Neural cell (in vitro differentiated cells): Measurements from ENCODE around the gene CRIM1. TPM values are rescaled to one million over a fixed set of nuclear protein-coding genes. Genes with fewer than 3 reads are reported as not detected.

Experiments
- H2AFZ ChIP-seq: fragments of 200-600, 300-800 bp; sonication (generic), shearing (Covaris generic); 2 replicates; pipeline ENCODE4 v1.6.0; 2014; ENCODE audit warnings: low read depth, mild to moderate bottlenecking, antibody characterized with exemption, low read length, moderate library complexity
- H3F3A ChIP-seq: fragments of 200-600 bp; shearing (Covaris generic); 2 replicates; pipeline ENCODE4 v1.6.1; 2016; ENCODE audit warnings: mild to moderate bottlenecking, moderate library complexity, mixed read lengths, antibody characterized with exemption, low read length; ENCODE audit not compliant: insufficient read depth, poor library complexity, severe bottlenecking
- H3K27ac ChIP-seq: fragments of 200-600, 300-800 bp; sonication (generic), shearing (Covaris generic); 2 replicates; pipeline ENCODE4 v1.5.1; 2014; ENCODE audit warnings: mild to moderate bottlenecking, low read length, moderate library complexity
- H3K27me3 ChIP-seq: fragments of 300-800, 200-600 bp; sonication (generic), shearing (Covaris generic); 2 replicates; pipeline ENCODE4 v1.6.0; 2014; ENCODE audit warnings: mild to moderate bottlenecking, low read depth, low read length, moderate library complexity; ENCODE audit not compliant: insufficient read depth
- H3K36me3 ChIP-seq: fragments of 300-800, 200-600 bp; sonication (generic), shearing (Covaris generic); 2 replicates; pipeline ENCODE4 v1.5.1; 2014; ENCODE audit warnings: mild to moderate bottlenecking, antibody characterized with exemption, low read length, moderate library complexity; ENCODE audit not compliant: insufficient read depth
- H3K4me2 ChIP-seq: fragments of 300-800, 200-600 bp; sonication (generic), shearing (Covaris generic); 2 replicates; pipeline ENCODE4 v1.6.0; 2014; ENCODE audit warnings: mild to moderate bottlenecking, low read length
- H3K4me3 ChIP-seq: fragments of 300-800, 200-600 bp; sonication (generic), shearing (Covaris generic); 2 replicates; pipeline ENCODE4 v1.5.1; 2014; ENCODE audit warnings: mild to moderate bottlenecking, low read length, moderate library complexity
- H3K79me2 ChIP-seq: fragments of 200-600 bp; shearing (Covaris generic); replicated peaks from 2 replicates; pipeline ENCODE4 v1.6.0; 2014; ENCODE audit warnings: mild to moderate bottlenecking, low read length, moderate library complexity; ENCODE audit not compliant: insufficient read depth
- H3K9ac ChIP-seq: fragments of 300-800, 200-600 bp; sonication (generic), shearing (Covaris generic); 2 replicates; pipeline ENCODE4 v1.6.1; 2016; ENCODE audit warnings: mild to moderate bottlenecking, low read length, mixed read lengths
- H3K9me2 ChIP-seq: fragments of 200-600 bp; shearing (Covaris generic); 2 replicates; pipeline ENCODE4 v1.6.1; 2016; ENCODE audit warnings: mild to moderate bottlenecking, low read length, mixed read lengths; ENCODE audit not compliant: insufficient read depth
- H3K9me3 ChIP-seq: fragments of 200-600, 300-800 bp; sonication (generic), shearing (Covaris generic); 2 replicates; pipeline ENCODE4 v1.6.1; 2016; ENCODE audit warnings: mild to moderate bottlenecking, mixed run types, low read length, moderate library complexity, mixed read lengths
- H4K20me1 ChIP-seq: fragments of 200-600 bp; shearing (Covaris generic); 2 replicates; pipeline ENCODE4 v1.6.1; 2016; ENCODE audit warnings: mild to moderate bottlenecking, mixed run types; ENCODE audit not compliant: insufficient read depth
- CTCF ChIP-seq: fragments of 450-650 bp; IDR thresholded peaks from 2 replicates; pipeline ENCODE4 v1.5.1; 2014; ENCODE audit warnings: antibody characterized with exemption, mild to moderate bottlenecking, moderate library complexity; ENCODE audit not compliant: poor library complexity, severe bottlenecking
- EP300 ChIP-seq: fragments of 450-650 bp; conservative IDR thresholded peaks from 2 replicates; pipeline ENCODE4 v1.6.1; 2014; ENCODE audit warnings: antibody characterized with exemption, mild to moderate bottlenecking, moderate library complexity; ENCODE audit not compliant: poor library complexity, severe bottlenecking
- EZH2 ChIP-seq: fragments of 200-600, 300-800 bp; shearing (Covaris generic), sonication (generic); IDR thresholded peaks from 2 replicates; pipeline ENCODE4 v1.6.1; 2014; ENCODE audit warnings: antibody characterized with exemption, low read length, borderline replicate concordance, mild to moderate bottlenecking; ENCODE audit not compliant: insufficient read depth, poor library complexity, severe bottlenecking
- MXI1 ChIP-seq: fragments of 450-650 bp; conservative IDR thresholded peaks from 2 replicates; pipeline ENCODE4 v1.6.1; 2014; ENCODE audit warnings: antibody characterized with exemption, mild to moderate bottlenecking; ENCODE audit not compliant: poor library complexity, severe bottlenecking
- POLR2AphosphoS5 ChIP-seq: IDR thresholded peaks from 2 replicates; pipeline ENCODE4 v1.6.1; 2012
- RAD21 ChIP-seq: fragments of 450-650 bp; conservative IDR thresholded peaks from 2 replicates; pipeline ENCODE4 v1.6.1; 2014; ENCODE audit warnings: antibody characterized with exemption, mild to moderate bottlenecking, moderate library complexity
- REST ChIP-seq: IDR thresholded peaks from 2 replicates; pipeline ENCODE4 v1.6.1; 2012; ENCODE audit warnings: borderline replicate concordance
- SMC3 ChIP-seq: fragments of 450-650 bp; conservative IDR thresholded peaks from 2 replicates; pipeline ENCODE4 v1.6.1; 2014; ENCODE audit warnings: antibody characterized with exemption, mild to moderate bottlenecking, moderate library complexity; ENCODE audit not compliant: poor library complexity
- TAF1 ChIP-seq: IDR thresholded peaks from 2 replicates; pipeline ENCODE4 v1.6.1; 2012; ENCODE audit warnings: low read depth
- polyA plus RNA-seq: library from polyadenylated mRNA; depleted of rRNA; stranded (reverse); fragments of >200 nt; gene quantifications from 2 replicates; pipeline ENCODE4 v1.2.3, GENCODE V29; 2014

The CRIM1 gene
- polyA plus RNA-seq, 1 donor from 2014 or later: 6.7 TPM

GRCh38 chr2:36336321-36336720 lies 19.3 kb upstream of the CRIM1 start:
- Histone ChIP-seq H4K20me1 (no peaks in the 10 kb centered on the region), H3F3A (no peaks in the 10 kb centered on the region), H3K36me3 (no peaks in the 10 kb centered on the region), H3K27ac (no peak overlapping the region), H3K4me3 (no peak overlapping the region), H3K9ac (no peak overlapping the region), H3K9me2 (no peaks in the 10 kb centered on the region), H2AFZ (no peak overlapping the region), H3K79me2 (no peaks in the 10 kb centered on the region), H3K9me3 (no peaks in the 10 kb centered on the region), H3K4me2 (no peak overlapping the region), H3K27me3 (no peaks in the 10 kb centered on the region)
- TF ChIP-seq EP300: no peak

- Histone ChIP-seq H3K27me3 (no peaks in the 10 kb centered on the region), H3K9me2 (no peaks in the 10 kb centered on the region), H3K79me2 (no peaks in the 10 kb centered on the region), H4K20me1 (no peaks in the 10 kb centered on the region), H3K36me3 (no peaks in the 10 kb centered on the region), H3K9me3 (no peaks in the 10 kb centered on the region), H3K27ac (no peak overlapping the region), H2AFZ (no peak overlapping the region), H3K9ac (no peak overlapping the region), H3K4me3 (no peak overlapping the region), H3K4me2 (no peak overlapping the region), H3F3A (no peaks in the 10 kb centered on the region)
- no peak for TF ChIP-seq REST
- TF ChIP-seq SMC3: no peak
- TF ChIP-seq CTCF: no peak
- TF ChIP-seq POLR2AphosphoS5: no peak
- TF ChIP-seq EP300: no peak
- no peak for TF ChIP-seq EZH2
- TF ChIP-seq MXI1: no peak
- TF ChIP-seq TAF1: no peak
- TF ChIP-seq RAD21: no peak
Measured at GRCh38 chr2:36337354-36337753, 18.2 kb upstream of the CRIM1 start.

- Histone ChIP-seq H3K27ac (no peak overlapping the region), H3K36me3 (no peaks in the 10 kb centered on the region), H3K4me2 (no peak overlapping the region), H3K4me3 (no peak overlapping the region), H4K20me1 (no peaks in the 10 kb centered on the region), H3K9me3 (no peaks in the 10 kb centered on the region), H3K9me2 (no peaks in the 10 kb centered on the region), H2AFZ (no peak overlapping the region), H3F3A (no peaks in the 10 kb centered on the region), H3K27me3 (no peaks in the 10 kb centered on the region), H3K9ac (no peak overlapping the region), H3K79me2 (no peaks in the 10 kb centered on the region)
- TF ChIP-seq POLR2AphosphoS5 (no peak), MXI1 (no peak), CTCF (no peak), RAD21 (no peak), SMC3 (no peak), TAF1 (no peak), EZH2 (no peak), EP300 (no peak), REST (no peak)
Measured at GRCh38 chr2:36338124-36338826, 17.3 kb upstream of the CRIM1 start.
